Endodermal cell (in vitro differentiated cells): ENCODE results near the gene BATF. TPM values are rescaled to one million over a fixed set of nuclear protein-coding genes. Genes with fewer than 3 reads are reported as not detected.

ENCODE experiments used
- DNase-seq: peaks from one replicate; pipeline ENCODE4 v3.0.0-alpha.2; 2017
- H3K27ac ChIP-seq: 2 replicates; pipeline ENCODE4 v1.5.1; 2013; ENCODE audit warnings: mild to moderate bottlenecking, low read depth, low read length, moderate library complexity
- H3K27me3 ChIP-seq: 2 replicates; pipeline ENCODE4 v1.6.1; 2013; ENCODE audit warnings: mild to moderate bottlenecking, low read length, moderate library complexity; ENCODE audit not compliant: insufficient read depth, control insufficient read depth, poor library complexity, severe bottlenecking
- H3K36me3 ChIP-seq: 2 replicates; pipeline ENCODE4 v1.7.0; 2013; ENCODE audit warnings: mild to moderate bottlenecking, low read length, moderate library complexity; ENCODE audit not compliant: control insufficient read depth, insufficient read depth
- H3K4me1 ChIP-seq: one replicate; pipeline ENCODE4 v1.7.0; 2013; ENCODE audit warnings: low read length; ENCODE audit not compliant: control insufficient read depth, insufficient read depth
- H3K4me3 ChIP-seq: 2 replicates; pipeline ENCODE4 v1.5.1; 2013; ENCODE audit warnings: mild to moderate bottlenecking, low read length, moderate library complexity
- H3K9ac ChIP-seq: 2 replicates; pipeline ENCODE4 v1.6.1; 2013; ENCODE audit warnings: mild to moderate bottlenecking, low read length, moderate library complexity; ENCODE audit not compliant: poor library complexity, severe bottlenecking; ENCODE audit errors: extremely low read depth
- H3K9me3 ChIP-seq: 2 replicates; pipeline ENCODE4 v1.6.1; 2013; ENCODE audit warnings: mild to moderate bottlenecking, low read length, moderate library complexity; ENCODE audit not compliant: control insufficient read depth
- H3K27ac Mint-ChIP-seq: 2 replicates; pipeline ENCODE4 v1.8.0; 2020; ENCODE audit warnings: mixed read lengths
- H3K27me3 Mint-ChIP-seq: 2 replicates; pipeline ENCODE4 v1.8.0; 2021; ENCODE audit warnings: mild to moderate bottlenecking, mixed read lengths; ENCODE audit not compliant: insufficient read depth
- H3K36me3 Mint-ChIP-seq: 2 replicates; pipeline ENCODE4 v1.8.0; 2020; ENCODE audit warnings: low read depth, mixed read lengths
- H3K4me1 Mint-ChIP-seq: 2 replicates; pipeline ENCODE4 v1.8.0; 2020; ENCODE audit warnings: mixed read lengths
- H3K4me3 Mint-ChIP-seq: 2 replicates; pipeline ENCODE4 v1.8.0; 2020; ENCODE audit warnings: mild to moderate bottlenecking, moderate library complexity, mixed read lengths
- H3K9me3 Mint-ChIP-seq: 2 replicates; pipeline ENCODE4 v1.8.0; 2020; ENCODE audit warnings: mild to moderate bottlenecking, mixed read lengths
- WGBS, 2 experiments: methylation state at CpG; one replicate each; pipeline versions ENCODE4 v1.1.5 to v1.1.7; 2013; ENCODE audit warnings: missing lambda C conversion rate in 2 of 2, mixed read lengths in 1 of 2; ENCODE audit not compliant: insufficient coverage in 1 of 2, insufficient read length in 1 of 2; 5-methylcytosine and 5-hydroxymethylcytosine counted together
- total RNA-seq, 2 donors: library from RNA; stranded (reverse); fragmentation: NEBNext Ultra II Directional in 1 of 2; extraction: Animal tissue kit (Norgen Biotek cat#: 25700) in 1 of 2; gene quantifications; 2 replicates in 1 of 2; 3 replicates in 1 of 2; pipeline ENCODE4 v1.2.1, GENCODE V29; 2021
- TF ChIP-seq, protein P1 (sequence below): fragments of 200-600 bp; sonication (generic); conservative IDR thresholded peaks from 2 replicates; pipeline ENCODE4 v1.5.0; 2021; ENCODE audit warnings: antibody characterized with exemption, mild to moderate bottlenecking

BATF gene
- total RNA-seq, 2 donors from 2014 or later = not detected

GRCh38 chr14:75504411-75504810 is 17.9 kb upstream of the BATF start:
- Mint-ChIP-seq H3K27ac (no peak overlapping the region), H3K9me3 (peaks cover 4% of the 10 kb centered on the region), H3K27me3 (no peaks in the 10 kb centered on the region), H3K4me3 (no peak overlapping the region), H3K4me1 (no peaks in the 10 kb centered on the region), H3K36me3 (no peaks in the 10 kb centered on the region)
- no peaks in the 10 kb centered on the region for H3K27me3 ChIP-seq
- no peaks in the 10 kb centered on the region for H3K4me1 ChIP-seq
- DNase-seq = no peak
- H3K4me3 ChIP-seq = no peak overlapping the region
- no peak overlapping the region for H3K27ac ChIP-seq
- H3K9ac ChIP-seq = no peak overlapping the region
- no CpG with 5 or more reads among the region's 1 CpG for WGBS, 2 experiments
- no peaks in the 10 kb centered on the region for H3K36me3 ChIP-seq
- TF ChIP-seq, protein P1, sequence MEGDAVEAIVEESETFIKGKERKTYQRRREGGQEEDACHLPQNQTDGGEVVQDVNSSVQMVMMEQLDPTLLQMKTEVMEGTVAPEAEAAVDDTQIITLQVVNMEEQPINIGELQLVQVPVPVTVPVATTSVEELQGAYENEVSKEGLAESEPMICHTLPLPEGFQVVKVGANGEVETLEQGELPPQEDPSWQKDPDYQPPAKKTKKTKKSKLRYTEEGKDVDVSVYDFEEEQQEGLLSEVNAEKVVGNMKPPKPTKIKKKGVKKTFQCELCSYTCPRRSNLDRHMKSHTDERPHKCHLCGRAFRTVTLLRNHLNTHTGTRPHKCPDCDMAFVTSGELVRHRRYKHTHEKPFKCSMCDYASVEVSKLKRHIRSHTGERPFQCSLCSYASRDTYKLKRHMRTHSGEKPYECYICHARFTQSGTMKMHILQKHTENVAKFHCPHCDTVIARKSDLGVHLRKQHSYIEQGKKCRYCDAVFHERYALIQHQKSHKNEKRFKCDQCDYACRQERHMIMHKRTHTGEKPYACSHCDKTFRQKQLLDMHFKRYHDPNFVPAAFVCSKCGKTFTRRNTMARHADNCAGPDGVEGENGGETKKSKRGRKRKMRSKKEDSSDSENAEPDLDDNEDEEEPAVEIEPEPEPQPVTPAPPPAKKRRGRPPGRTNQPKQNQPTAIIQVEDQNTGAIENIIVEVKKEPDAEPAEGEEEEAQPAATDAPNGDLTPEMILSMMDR = no peak
- peaks cover 8% of the 10 kb centered on the region for H3K9me3 ChIP-seq

DNA sequence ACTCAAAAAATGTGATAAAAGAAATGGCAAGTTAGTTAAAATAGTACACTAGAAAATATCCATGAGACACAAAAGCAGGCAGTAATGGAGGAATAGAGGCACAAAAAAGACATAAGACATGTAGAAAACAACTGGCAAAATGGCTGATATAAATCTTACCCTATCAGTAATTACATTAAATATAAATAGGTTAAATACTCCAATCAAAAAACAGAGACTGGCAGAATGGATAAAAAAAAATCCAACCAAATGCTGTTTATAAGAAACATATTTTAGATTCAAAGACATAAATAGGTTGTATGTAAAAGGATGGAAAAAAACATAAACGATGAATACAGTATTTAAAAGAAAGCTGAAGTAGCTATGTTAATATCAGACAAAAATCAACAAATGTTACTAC is 15.3 kb upstream of the BATF start:
- no peaks in the 10 kb centered on the region for H3K4me1 Mint-ChIP-seq
- no peak overlapping the region for H3K27ac Mint-ChIP-seq
- no peaks in the 10 kb centered on the region for H3K27me3 ChIP-seq
- no peak for DNase-seq
- TF ChIP-seq, protein P1 = no peak
- H3K36me3 Mint-ChIP-seq = no peaks in the 10 kb centered on the region
- H3K36me3 ChIP-seq = no peaks in the 10 kb centered on the region
- peaks cover 10% of the 10 kb centered on the region for H3K9me3 Mint-ChIP-seq
- peaks cover 3% of the 10 kb centered on the region for H3K27me3 Mint-ChIP-seq
- H3K27ac ChIP-seq = no peak overlapping the region
- H3K4me1 ChIP-seq = no peaks in the 10 kb centered on the region
- peaks cover 14% of the 10 kb centered on the region for H3K9me3 ChIP-seq
- H3K4me3 ChIP-seq = no peak overlapping the region
- no CpG with 5 or more reads among the region's 1 CpG for WGBS, 2 experiments
- H3K4me3 Mint-ChIP-seq = no peak overlapping the region
- no peak overlapping the region for H3K9ac ChIP-seq

DNA sequence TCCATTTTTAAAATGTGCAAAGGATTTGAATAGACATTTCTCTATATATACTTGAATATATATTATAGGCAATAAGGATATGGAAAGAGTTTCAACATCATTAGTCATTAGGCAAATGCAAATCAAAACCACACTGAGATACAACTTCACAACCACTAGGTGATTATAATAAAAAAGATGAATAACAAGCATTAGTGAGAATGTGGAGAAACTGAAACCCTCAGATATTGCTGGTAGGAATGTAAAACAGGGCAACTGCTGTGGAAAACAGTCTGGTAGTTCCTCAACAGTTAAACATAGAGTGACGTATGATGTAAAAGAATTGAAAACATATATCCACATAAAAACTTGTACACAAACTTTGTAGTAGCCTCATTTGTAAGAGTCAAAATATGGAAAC is 11.7 kb upstream of the BATF start:
- no peak for DNase-seq
- H3K9me3 ChIP-seq = peaks cover 14% of the 10 kb centered on the region

More for the DNA sequence above, 11.7 kb upstream of the BATF start:
- Mint-ChIP-seq H3K27me3 (peaks cover 3% of the 10 kb centered on the region), H3K4me3 (no peak overlapping the region), H3K9me3 (peaks cover 10% of the 10 kb centered on the region), H3K4me1 (no peaks in the 10 kb centered on the region), H3K27ac (no peak overlapping the region), H3K36me3 (no peaks in the 10 kb centered on the region)
- H3K27ac ChIP-seq = no peak overlapping the region
- TF ChIP-seq, protein P1 = no peak
- no peak overlapping the region for H3K4me3 ChIP-seq
- H3K4me1 ChIP-seq = no peaks in the 10 kb centered on the region
- WGBS, 2 experiments = no CpG with 5 or more reads among the region's 1 CpG
- H3K36me3 ChIP-seq = no peaks in the 10 kb centered on the region
- no peak overlapping the region for H3K9ac ChIP-seq
- no peaks in the 10 kb centered on the region for H3K27me3 ChIP-seq
